Keratinocyte (primary cell): ENCODE measurements around the gene MOCS2. TPM values are rescaled to one million over a fixed set of nuclear protein-coding genes. Genes with fewer than 3 reads are reported as not detected.

ENCODE experiments used
- DNase-seq: peaks from one replicate; pipeline ENCODE4 v3.0.0-alpha.2; 2011; ENCODE audit warnings: low read depth, missing footprints, low spot score
- FAIRE-seq: peaks from 2 replicates; lab custom pipeline; 2011; peaks lifted over from hg19 to GRCh38; lab: Jason Lieb, UNC
- H2AFZ ChIP-seq: 2 replicates; pipeline ENCODE4 v1.6.0; 2012; ENCODE audit warnings: low read length, control low read depth, inconsistent platforms; ENCODE audit not compliant: control insufficient read depth
- H3K27ac ChIP-seq: 2 replicates; pipeline ENCODE4 v1.5.1; 2011; ENCODE audit warnings: low read length; ENCODE audit not compliant: control insufficient read depth, insufficient read depth
- H3K27me3 ChIP-seq: 3 replicates; pipeline ENCODE4 v1.6.0; 2011; ENCODE audit warnings: low read length; ENCODE audit not compliant: control insufficient read depth, insufficient read depth; ENCODE audit errors: extremely low read depth
- H3K36me3 ChIP-seq, 2 experiments: 2 replicates in 1 of 2; 3 replicates in 1 of 2; pipeline ENCODE4 v1.5.1; 2011; ENCODE audit warnings: low read length in 2 of 2, mild to moderate bottlenecking in 1 of 2; ENCODE audit not compliant: control insufficient read depth in 2 of 2, insufficient read depth in 2 of 2; ENCODE audit errors: extremely low read depth in 1 of 2
- H3K4me1 ChIP-seq: 3 replicates; pipeline ENCODE4 v1.5.1; 2011; ENCODE audit warnings: low read length; ENCODE audit not compliant: control insufficient read depth, insufficient read depth; ENCODE audit errors: extremely low read depth
- H3K4me2 ChIP-seq: 3 replicates; pipeline ENCODE4 v1.6.0; 2011; ENCODE audit warnings: low read depth, low read length; ENCODE audit not compliant: control insufficient read depth, insufficient read depth; ENCODE audit errors: extremely low read depth
- H3K4me3 ChIP-seq, 3 experiments: fragments of 200-600 bp in 1 of 3; sonication (generic) in 1 of 3; 2 replicates in 2 of 3; 3 replicates in 1 of 3; pipeline ENCODE4 v1.5.1; 2011 to 2016; ENCODE audit warnings: low read length in 3 of 3, mild to moderate bottlenecking in 3 of 3, control low read depth in 2 of 3, inconsistent platforms in 1 of 3, low read depth in 1 of 3, mixed read lengths in 1 of 3, mixed run types in 1 of 3, moderate library complexity in 1 of 3; ENCODE audit not compliant: control insufficient read depth in 2 of 3, insufficient read depth in 2 of 3; ENCODE audit errors: extremely low read depth in 1 of 3
- H3K79me2 ChIP-seq: 2 replicates; pipeline ENCODE4 v1.6.0; 2012; ENCODE audit warnings: low read length; ENCODE audit not compliant: control insufficient read depth, insufficient read depth
- H3K9ac ChIP-seq: 3 replicates; pipeline ENCODE4 v1.6.0; 2011; ENCODE audit warnings: low read length; ENCODE audit not compliant: control insufficient read depth, insufficient read depth; ENCODE audit errors: extremely low read depth
- H3K9me1 ChIP-seq: 3 replicates; pipeline ENCODE4 v1.6.0; 2011; ENCODE audit warnings: low read length; ENCODE audit not compliant: control insufficient read depth, insufficient read depth; ENCODE audit errors: extremely low read depth
- H3K9me3 ChIP-seq: 2 replicates; pipeline ENCODE4 v1.5.1; 2012; ENCODE audit warnings: low read depth, low read length; ENCODE audit not compliant: control insufficient read depth
- H4K20me1 ChIP-seq: 3 replicates; pipeline ENCODE4 v1.6.0; 2011; ENCODE audit warnings: low read length; ENCODE audit not compliant: control insufficient read depth, insufficient read depth; ENCODE audit errors: extremely low read depth
- CTCF ChIP-seq, 3 experiments: IDR thresholded peaks in 1 of 3; conservative IDR thresholded peaks in 1 of 3; optimal IDR thresholded peaks in 1 of 3; 2 replicates in 2 of 3; 3 replicates in 1 of 3; pipeline versions ENCODE3 to v1.5.1; 2011; ENCODE audit warnings: low read length in 3 of 3, mild to moderate bottlenecking in 3 of 3, moderate library complexity in 2 of 3, control low read depth in 1 of 3, inconsistent platforms in 1 of 3; ENCODE audit not compliant: insufficient read depth in 2 of 3; ENCODE audit errors: extremely low read depth in 1 of 3
- EZH2 ChIP-seq: IDR thresholded peaks from one replicate; pipeline ENCODE4 v1.6.1; 2012; ENCODE audit warnings: inconsistent platforms, mild to moderate bottlenecking, low read length, moderate library complexity
- dilution Hi-C: fragments of 300-500 bp; cut with MboI; formaldehyde crosslinking; loops from one replicate; pipeline ENCODE4 v1.7.0; 2020; ENCODE audit warnings: low sequenced_read_pairs; ENCODE audit not compliant: extremely low pct_ligation_motif_present
- polyA plus RNA-seq, 5 experiments: library from polyadenylated mRNA; depleted of rRNA in 3 of 5; stranded (reverse) in 3 of 5; stranded (forward) in 1 of 5; unstranded in 1 of 5; fragments of >200 nt; gene quantifications; 1 replicate in 1 of 5; 2 replicates in 3 of 5; 3 replicates in 1 of 5; pipeline versions ENCODE4 v1.2.1 to v1.2.3, GENCODE V29; 2011 to 2012; ENCODE audit warnings: missing spikeins in 2 of 5, low read depth in 1 of 5, low replicate concordance in 1 of 5

The MOCS2 gene
- polyA plus RNA-seq, 1 donor (not counting 4 experiments of a cell fraction or from before 2014, with no cell fraction given) = 54.3 TPM

- H3K27ac ChIP-seq = no peak overlapping the region
- no peaks in the 10 kb centered on the region for H3K9me3 ChIP-seq
- no peak overlapping the region for H3K4me2 ChIP-seq
- no peak overlapping the region for H2AFZ ChIP-seq
- H3K4me3 ChIP-seq = no peak overlapping the region
- dilution Hi-C loops = no loop called here
- H3K27me3 ChIP-seq = no peaks in the 10 kb centered on the region
- TF ChIP-seq EZH2 (no peak), CTCF (optimal IDR thresholded peaks at IDR 0.05 in 1 of 3, IDR thresholded peaks at IDR 0.05 in 1 of 3, conservative IDR thresholded peaks at IDR 0.05 in 1 of 3; ENCODE audit: extremely low read depth in 1 of 3, insufficient read depth in 2 of 3, low read length in 3 of 3) (no peak)
- H4K20me1 ChIP-seq = no peaks in the 10 kb centered on the region
- no peak overlapping the region for H3K9ac ChIP-seq
- no peaks in the 10 kb centered on the region for H3K36me3 ChIP-seq
- no peaks in the 10 kb centered on the region for H3K79me2 ChIP-seq
- no peak for DNase-seq
- no peak for FAIRE-seq
- no peaks in the 10 kb centered on the region for H3K4me1 ChIP-seq
- no peaks in the 10 kb centered on the region for H3K9me1 ChIP-seq
Measured at GRCh38 chr5:53120165-53120564, 10.6 kb upstream of the MOCS2 start.

GRCh38 chr5:53118879-53119278 is 9.3 kb upstream of the MOCS2 start:
- Histone ChIP-seq H3K27me3 (no peaks in the 10 kb centered on the region), H3K4me2 (no peak overlapping the region), H2AFZ (no peak overlapping the region), H3K4me3 (no peak overlapping the region), H3K79me2 (no peaks in the 10 kb centered on the region), H4K20me1 (no peaks in the 10 kb centered on the region), H3K27ac (no peak overlapping the region), H3K9me1 (no peaks in the 10 kb centered on the region), H3K9ac (no peak overlapping the region), H3K4me1 (no peaks in the 10 kb centered on the region), H3K36me3 (no peaks in the 10 kb centered on the region), H3K9me3 (no peaks in the 10 kb centered on the region)
- TF ChIP-seq EZH2 = no peak
- TF ChIP-seq CTCF (optimal IDR thresholded peaks at IDR 0.05 in 1 of 3, IDR thresholded peaks at IDR 0.05 in 1 of 3, conservative IDR thresholded peaks at IDR 0.05 in 1 of 3; ENCODE audit: extremely low read depth in 1 of 3, insufficient read depth in 2 of 3, low read length in 3 of 3) = no peak
- FAIRE-seq = no peak
- DNase-seq = no peak
- dilution Hi-C loops = no loop called here
